ENCODE measurements around the gene GPATCH8. TPM values are rescaled to one million over a fixed set of nuclear protein-coding genes. Genes with fewer than 3 reads are reported as not detected.
A peak's percentile ranks its signal among the peaks of the same experiment; 100 is the strongest.

The GPATCH8 gene
- polyA plus RNA-seq, 3 donors, result 8.8 to 15.9 (median 14.9) TPM

DNA sequence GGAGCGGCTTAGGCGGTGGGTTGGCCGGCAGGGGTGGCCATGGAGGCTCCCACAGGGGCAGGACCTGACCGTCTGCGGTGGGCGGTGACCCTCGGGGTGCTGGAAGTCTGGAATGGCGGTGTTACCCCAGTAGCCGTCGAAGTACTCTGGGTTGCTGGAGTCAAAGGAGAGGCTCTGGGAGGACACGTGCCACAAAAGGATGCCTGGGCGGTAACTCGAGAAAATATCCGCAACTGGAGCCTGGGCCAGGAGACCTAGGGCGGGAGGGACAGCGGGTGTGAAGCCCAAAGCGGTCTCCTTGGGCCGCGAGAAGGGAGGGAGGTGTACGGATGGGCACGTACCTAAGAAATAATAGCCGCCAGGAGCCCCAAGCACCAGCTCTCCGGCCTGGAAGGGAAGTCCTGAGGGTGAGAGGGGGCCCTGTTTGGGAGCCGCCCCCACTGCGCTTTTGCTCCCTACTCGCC is 118.4 kb downstream of the GPATCH8 start:
- peaks cover 25% of the 10 kb centered on the region for H3K4me1 Mint-ChIP-seq
- H3K79me2 ChIP-seq (ENCODE audit: insufficient read depth, low read length), result no peaks in the 10 kb centered on the region
- H3K4me2 ChIP-seq (replicated peaks; ENCODE audit: extremely low read depth, low read length, poor library complexity, severe bottlenecking), result peak overlapping the region; percentile 93
- no peaks in the 10 kb centered on the region for H3K36me3 ChIP-seq (replicated peaks in 1 of 2; ENCODE audit: control insufficient read depth in 1 of 2, insufficient read depth in 2 of 2, low read length in 2 of 2)
- no peaks in the 10 kb centered on the region for H4K20me1 ChIP-seq (ENCODE audit: insufficient read depth, low read length)
- peaks cover 34 to 48% (median 38%) of the 10 kb centered on the region in 3 donors for H3K27me3 Mint-ChIP-seq (ENCODE audit: low read depth in 3 of 3)
- H3K4me3 Mint-ChIP-seq, result peak overlapping the region; percentile 81 to 90
- peak overlapping the region; percentile 90 for H2AFZ ChIP-seq (ENCODE audit: insufficient read depth, low read depth, low read length, poor library complexity, severe bottlenecking)
- intact Hi-C loops (cut with micrococcal nuclease), result no loop called here
- H3K27me3 ChIP-seq (ENCODE audit: control insufficient read depth in 2 of 2, insufficient read depth in 2 of 2, low read length in 2 of 2), result peaks cover 3 to 35% of the 10 kb centered on the region in 2 donors
- no peak for DNase-seq
- H3K4me3 ChIP-seq (replicated peaks in 1 of 3; ENCODE audit: low read depth in 2 of 3, low read length in 3 of 3), result peak overlapping the region; percentile 45 to 82 (median 47)
- 10% methylated on average over 23 of the region's 26 CpGs for WGBS (ENCODE audit: insufficient coverage)
- peaks cover 0 to 4% of the 10 kb centered on the region in 2 donors for H3K36me3 Mint-ChIP-seq
- peaks cover 21 to 23% of the 10 kb centered on the region in 2 donors for H3K4me1 ChIP-seq (ENCODE audit: control insufficient read depth in 1 of 2, insufficient read depth in 2 of 2, low read length in 2 of 2)
- H3K9me3 Mint-ChIP-seq, result peaks cover 0 to 2% (median 0%) of the 10 kb centered on the region in 7 donors
- peak overlapping the region; percentile 46 for H3K9ac ChIP-seq (ENCODE audit: insufficient read depth, low read length, poor library complexity, severe bottlenecking)
- TF ChIP-seq, protein P1, sequence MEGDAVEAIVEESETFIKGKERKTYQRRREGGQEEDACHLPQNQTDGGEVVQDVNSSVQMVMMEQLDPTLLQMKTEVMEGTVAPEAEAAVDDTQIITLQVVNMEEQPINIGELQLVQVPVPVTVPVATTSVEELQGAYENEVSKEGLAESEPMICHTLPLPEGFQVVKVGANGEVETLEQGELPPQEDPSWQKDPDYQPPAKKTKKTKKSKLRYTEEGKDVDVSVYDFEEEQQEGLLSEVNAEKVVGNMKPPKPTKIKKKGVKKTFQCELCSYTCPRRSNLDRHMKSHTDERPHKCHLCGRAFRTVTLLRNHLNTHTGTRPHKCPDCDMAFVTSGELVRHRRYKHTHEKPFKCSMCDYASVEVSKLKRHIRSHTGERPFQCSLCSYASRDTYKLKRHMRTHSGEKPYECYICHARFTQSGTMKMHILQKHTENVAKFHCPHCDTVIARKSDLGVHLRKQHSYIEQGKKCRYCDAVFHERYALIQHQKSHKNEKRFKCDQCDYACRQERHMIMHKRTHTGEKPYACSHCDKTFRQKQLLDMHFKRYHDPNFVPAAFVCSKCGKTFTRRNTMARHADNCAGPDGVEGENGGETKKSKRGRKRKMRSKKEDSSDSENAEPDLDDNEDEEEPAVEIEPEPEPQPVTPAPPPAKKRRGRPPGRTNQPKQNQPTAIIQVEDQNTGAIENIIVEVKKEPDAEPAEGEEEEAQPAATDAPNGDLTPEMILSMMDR (IDR thresholded peaks at IDR 0.05), result no peak
- H3K27ac Mint-ChIP-seq, result peak overlapping the region in 1 of 7 donors; percentile 10
- H3K9me3 ChIP-seq (replicated peaks in 1 of 2; ENCODE audit: control insufficient read depth in 1 of 2, insufficient read depth in 1 of 2, low read length in 2 of 2), result no peaks in the 10 kb centered on the region
- no peak overlapping the region for H3K27ac ChIP-seq (ENCODE audit: low read depth in 1 of 2, low read length in 2 of 2)

DNA sequence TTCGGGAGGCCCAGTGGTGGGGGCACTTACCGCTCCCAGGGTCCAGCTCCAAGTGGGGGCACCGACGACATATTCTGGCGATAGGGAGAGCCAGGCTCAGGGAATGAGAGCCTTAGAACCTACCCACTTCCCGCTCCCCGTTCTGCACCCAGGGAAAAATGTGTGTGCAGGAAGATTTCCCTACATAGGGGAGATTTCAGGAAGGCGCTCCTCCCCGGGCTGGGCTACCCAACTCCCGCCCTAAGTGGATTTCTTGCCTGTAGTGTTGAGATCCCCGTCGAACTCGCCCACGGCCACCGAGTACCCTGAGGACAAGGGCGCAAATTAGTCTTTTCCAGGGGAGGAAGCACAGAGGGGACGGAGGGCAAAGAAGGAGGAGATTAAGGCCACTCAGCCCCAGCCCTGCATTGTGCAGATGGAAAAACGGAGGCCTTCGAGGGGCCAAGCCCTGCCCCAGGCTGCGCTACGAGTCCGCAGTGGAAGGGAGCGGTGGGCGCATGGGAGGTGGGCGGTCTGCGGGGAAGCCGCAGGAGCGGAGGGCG is 118.9 kb downstream of the GPATCH8 start:
- H3K27me3 Mint-ChIP-seq (ENCODE audit: low read depth in 3 of 3), result peaks cover 34 to 48% (median 38%) of the 10 kb centered on the region in 3 donors
- H3K27ac Mint-ChIP-seq, result no peak overlapping the region
- peaks cover 0 to under 1% (median 0%) of the 10 kb centered on the region in 7 donors for H3K9me3 Mint-ChIP-seq
- WGBS (ENCODE audit: insufficient coverage), result 75% methylated on average over 22 of the region's 29 CpGs
- peak overlapping the region in 1 of 3 experiments; percentile 82 for H3K4me3 ChIP-seq (replicated peaks in 1 of 3; ENCODE audit: low read depth in 2 of 3, low read length in 3 of 3)
- no peak overlapping the region for H3K27ac ChIP-seq (ENCODE audit: low read depth in 1 of 2, low read length in 2 of 2)
- H3K9me3 ChIP-seq (replicated peaks in 1 of 2; ENCODE audit: control insufficient read depth in 1 of 2, insufficient read depth in 1 of 2, low read length in 2 of 2), result no peaks in the 10 kb centered on the region
- peaks cover 0 to 4% of the 10 kb centered on the region in 2 donors for H3K36me3 Mint-ChIP-seq
- H3K4me2 ChIP-seq (replicated peaks; ENCODE audit: extremely low read depth, low read length, poor library complexity, severe bottlenecking), result peak overlapping the region; percentile 93
- TF ChIP-seq, protein P1 (IDR thresholded peaks at IDR 0.05), result no peak
- H3K79me2 ChIP-seq (ENCODE audit: insufficient read depth, low read length), result no peaks in the 10 kb centered on the region
- peak overlapping the region; percentile 7 to 90 for H3K4me3 Mint-ChIP-seq
- DNase-seq, result no peak
- peak overlapping the region; percentile 46 for H3K9ac ChIP-seq (ENCODE audit: insufficient read depth, low read length, poor library complexity, severe bottlenecking)
- H3K36me3 ChIP-seq (replicated peaks in 1 of 2; ENCODE audit: control insufficient read depth in 1 of 2, insufficient read depth in 2 of 2, low read length in 2 of 2), result no peaks in the 10 kb centered on the region
- H4K20me1 ChIP-seq (ENCODE audit: insufficient read depth, low read length), result no peaks in the 10 kb centered on the region
- intact Hi-C loops (cut with micrococcal nuclease), result no loop called here
- H3K4me1 ChIP-seq (ENCODE audit: control insufficient read depth in 1 of 2, insufficient read depth in 2 of 2, low read length in 2 of 2), result peaks cover 16 to 18% of the 10 kb centered on the region in 2 donors
- peaks cover 3 to 35% of the 10 kb centered on the region in 2 donors for H3K27me3 ChIP-seq (ENCODE audit: control insufficient read depth in 2 of 2, insufficient read depth in 2 of 2, low read length in 2 of 2)
- H3K4me1 Mint-ChIP-seq, result peaks cover 20% of the 10 kb centered on the region
- H2AFZ ChIP-seq (ENCODE audit: insufficient read depth, low read depth, low read length, poor library complexity, severe bottlenecking), result peak overlapping the region; percentile 90
